ENCODE results near the gene SPINK8. TPM values are rescaled to one million over a fixed set of nuclear protein-coding genes. Genes with fewer than 3 reads are reported as not detected.
A peak's percentile ranks its signal among the peaks of the same experiment; 100 is the strongest.
"Not testable (repeated sequence)": the region's sequence is repeated elsewhere in the genome, so short reads cannot be mapped to it uniquely, and the experiment has no call there.

SPINK8 gene
- not detected in 2 replicates for total RNA-seq (2012; rRNA removed)
- not detected in 2 replicates for polyA plus RNA-seq (2012; rRNA removed)
- polyA plus RNA-seq (2012; cell fraction: cytosol; rRNA removed): not detected in 2 replicates
- polyA plus RNA-seq (2012; cell fraction: nucleus; rRNA removed; ENCODE audit: low replicate concordance): not detected in 2 replicates
- not detected for Bru-seq, nascent RNA
- BruChase-seq, experiment 1, labeled RNA remaining after a 6-hour chase: percentile 12 among the genes with signal in this experiment
- percentile 6 among the genes with signal in this experiment for BruChase-seq, experiment 2, labeled RNA remaining after a 2-hour chase
- long read RNA-seq: 0 reads

DNA sequence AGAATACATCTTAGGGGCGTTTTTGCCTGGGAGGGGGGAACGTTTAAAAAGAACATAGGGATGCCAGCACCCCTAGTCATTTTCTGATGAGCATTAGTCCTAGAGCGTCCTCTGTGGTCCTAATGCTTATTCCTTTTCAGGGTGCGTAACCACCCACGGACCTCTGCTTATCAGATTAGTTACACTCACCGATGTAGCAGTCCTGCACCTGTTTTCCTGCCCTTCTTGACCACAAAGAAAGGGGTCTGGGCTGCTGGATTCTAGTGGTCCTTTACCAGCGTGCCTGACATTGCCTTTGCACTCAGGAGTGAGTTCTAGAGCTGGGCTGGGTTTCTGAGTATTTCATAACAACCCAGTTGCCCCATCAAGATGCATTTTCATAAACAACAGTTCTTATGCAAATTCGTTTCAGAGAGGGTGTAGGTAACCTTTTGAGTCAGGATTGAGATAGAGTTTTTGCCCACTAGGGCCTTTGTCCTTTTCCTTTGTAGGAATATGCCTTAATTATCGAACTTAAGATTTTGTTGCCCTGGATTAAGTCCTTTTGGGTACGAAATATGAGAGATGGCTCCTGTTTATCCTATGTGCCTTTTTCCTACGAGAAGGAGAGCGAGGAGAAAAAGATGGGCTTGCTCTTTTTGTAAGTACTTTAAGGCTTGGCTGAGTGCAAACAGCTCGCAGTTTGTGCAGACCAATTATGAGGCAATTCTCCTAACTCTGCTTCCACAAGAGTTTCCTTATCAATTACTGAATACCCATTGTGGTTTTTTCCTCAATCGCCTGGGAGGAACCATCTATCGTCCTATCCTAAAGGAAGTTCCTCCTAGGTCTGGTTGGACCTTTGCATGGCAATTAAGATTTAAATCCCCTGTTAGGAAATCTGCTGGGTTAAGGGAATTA lies at the start of gene SPINK8:
SPINK8 (minus strand) TSS at position 316 of the 900 bp plus-strand sequence. CDS start 5,320 bp downstream, outside the sequence.
- POLR2A ChIA-PET (ENCODE audit: unreplicated experiment): interaction anchor here (0.6 kb wide), 1 partner anchor 15 kb away, joined by 10 read pairs; no protein-coding TSS in a partner anchor
- H4K91ac ChIP-seq (ENCODE audit: insufficient read depth, low read depth, low read length); H4K5ac ChIP-seq (ENCODE audit: low read depth, low read length); H3K79me1 ChIP-seq (ENCODE audit: low read depth in 1 of 2, low read length in 2 of 2); H3K27ac ChIP-seq (ENCODE audit: insufficient read depth, low read length); H2AK9ac ChIP-seq (replicated peaks; ENCODE audit: low read depth, low read length, poor library complexity); H3K23ac ChIP-seq (ENCODE audit: low read depth, low read length); H3K56ac ChIP-seq (ENCODE audit: extremely low read depth, insufficient read depth, low read length); H2BK20ac ChIP-seq (ENCODE audit: low read depth, low read length); H4K20me1 ChIP-seq (ENCODE audit: insufficient read depth, low read length); H3K14ac ChIP-seq (replicated peaks; ENCODE audit: low read depth, low read length); CTCF ChIA-PET; H3K9me3 ChIP-seq (ENCODE audit: control insufficient read depth, insufficient read depth, low read length); BruUV-seq (replicated peaks); H3K4me3 ChIP-seq (ENCODE audit: insufficient read depth, low read depth, low read length); dilution Hi-C loops (cut with HindIII; ENCODE audit: low sequenced_read_pairs, unreplicated experiment); H3K4me1 ChIP-seq (ENCODE audit: control insufficient read depth, insufficient read depth, low read length); H3K36me3 ChIP-seq (ENCODE audit: control insufficient read depth, insufficient read depth, low read length); H3K9ac ChIP-seq (ENCODE audit: low read depth, low read length); H2BK5ac ChIP-seq (ENCODE audit: low read depth, low read length, poor library complexity, severe bottlenecking); H2AFZ ChIP-seq (replicated peaks; ENCODE audit: low read length, poor library complexity); H3K4ac ChIP-seq (ENCODE audit: low read depth, low read length); H4K8ac ChIP-seq (ENCODE audit: low read depth in 2 of 2, low read length in 2 of 2); DNase-seq; intact Hi-C loops (cut with micrococcal nuclease); H3K4me2 ChIP-seq (ENCODE audit: low read depth, low read length); ATAC-seq (ENCODE audit: low read depth); in situ Hi-C loops (cut with MboI; ENCODE audit: low sequenced_read_pairs); H2BK15ac ChIP-seq (ENCODE audit: low read depth, low read length); H2AK5ac ChIP-seq (ENCODE audit: low read depth, low read length); H2BK120ac ChIP-seq (ENCODE audit: low read depth, low read length); H3K18ac ChIP-seq (ENCODE audit: low read depth, low read length); H3K9me1 ChIP-seq (ENCODE audit: insufficient read depth, low read length): not testable (repeated sequence)
- no CpG with 5 or more reads among the region's 15 CpGs for WGBS, 2 experiments (ENCODE audit: extremely low coverage in 2 of 2, insufficient read length in 1 of 2)
- peaks cover 17% of the 10 kb centered on the region for H3K27me3 ChIP-seq (ENCODE audit: control insufficient read depth, insufficient read depth, low read length)
